Endothelial cell of umbilical vein (primary cell): ENCODE measurements around the gene C1orf122. TPM values are rescaled to one million over a fixed set of nuclear protein-coding genes. Genes with fewer than 3 reads are reported as not detected.
A peak's percentile ranks its signal among the peaks of the same experiment; 100 is the strongest.

ENCODE experiments used
- BruUV-seq: library from RNA; stranded (reverse); fragments of 400-500 nt; replicated peaks from 2 replicates; lab custom pipeline; 2021; lab: Mats Ljungman, UMichigan
- CTCF ChIA-PET: fragments of 300-600, 350-600 bp; sonication (Branson Sonifier 250); formaldehyde crosslinking; loops from one replicate; lab custom pipeline; 2021; ENCODE audit warnings: antibody characterized with exemption, inconsistent platforms; lab: Charles Lee
- POLR2A ChIA-PET: fragments of 300-600, 350-600 bp; sonication (Branson Sonifier 250); formaldehyde crosslinking; loops from one replicate; lab custom pipeline; 2021; ENCODE audit warnings: antibody characterized with exemption, inconsistent platforms; lab: Charles Lee
- DNase-seq: peaks from one replicate; pipeline ENCODE4 v3.0.0-alpha.2; 2011; ENCODE audit warnings: low read depth, low spot score
- FAIRE-seq: peaks from 2 replicates; lab custom pipeline; 2011; peaks lifted over from hg19 to GRCh38; lab: Jason Lieb, UNC
- H2AFZ ChIP-seq: 2 replicates; pipeline ENCODE4 v1.6.0; 2012; ENCODE audit warnings: low read depth, low read length, control low read depth, inconsistent platforms
- H3K27ac ChIP-seq: 2 replicates; pipeline ENCODE4 v1.5.1; 2011; ENCODE audit warnings: low read depth, mild to moderate bottlenecking, control low read depth, low read length, moderate library complexity; ENCODE audit not compliant: insufficient read depth
- H3K27me3 ChIP-seq, 2 experiments: 2 replicates each; pipeline versions ENCODE4 v1.6.0 to v1.6.1; 2011; ENCODE audit warnings: low read length in 2 of 2, mixed read lengths in 1 of 2; ENCODE audit not compliant: control insufficient read depth in 2 of 2, insufficient read depth in 2 of 2
- H3K36me3 ChIP-seq, 2 experiments: 2 replicates in 1 of 2; 3 replicates in 1 of 2; pipeline ENCODE4 v1.5.1; 2011; ENCODE audit warnings: low read length in 2 of 2, mild to moderate bottlenecking in 1 of 2, moderate library complexity in 1 of 2; ENCODE audit not compliant: control insufficient read depth in 2 of 2, insufficient read depth in 2 of 2; ENCODE audit errors: extremely low read depth in 1 of 2
- H3K4me1 ChIP-seq: 3 replicates; pipeline ENCODE4 v1.5.1; 2011; ENCODE audit warnings: mild to moderate bottlenecking, low read length; ENCODE audit not compliant: control insufficient read depth, insufficient read depth; ENCODE audit errors: extremely low read depth
- H3K4me2 ChIP-seq: 2 replicates; pipeline ENCODE4 v1.6.1; 2011; ENCODE audit warnings: low read length, control low read depth, mixed read lengths; ENCODE audit not compliant: insufficient read depth
- H3K4me3 ChIP-seq, 3 experiments: fragments of 200-600 bp in 1 of 3; sonication (generic), shearing (Covaris generic) in 1 of 3; replicated peaks in 1 of 3; 2 replicates each; pipeline ENCODE4 v1.5.1; 2011 to 2016; ENCODE audit warnings: control low read depth in 3 of 3, low read length in 3 of 3, mild to moderate bottlenecking in 2 of 3, inconsistent platforms in 1 of 3, low read depth in 1 of 3, moderate library complexity in 1 of 3; ENCODE audit not compliant: insufficient read depth in 1 of 3
- H3K79me2 ChIP-seq: 2 replicates; pipeline ENCODE4 v1.6.0; 2012; ENCODE audit warnings: low read length, inconsistent platforms; ENCODE audit not compliant: control insufficient read depth, insufficient read depth
- H3K9ac ChIP-seq: replicated peaks from 2 replicates; pipeline ENCODE3; 2011; ENCODE audit warnings: low read length, control low read depth; ENCODE audit not compliant: insufficient read depth; ENCODE audit errors: extremely low read depth
- H3K9me1 ChIP-seq: replicated peaks from 3 replicates; pipeline ENCODE4 v1.6.0; 2011; ENCODE audit warnings: mild to moderate bottlenecking, low read length; ENCODE audit not compliant: control insufficient read depth, insufficient read depth; ENCODE audit errors: extremely low read depth
- H3K9me3 ChIP-seq: replicated peaks from 2 replicates; pipeline ENCODE4 v1.5.1; 2012; ENCODE audit warnings: low read length, inconsistent platforms; ENCODE audit not compliant: control insufficient read depth, insufficient read depth
- H4K20me1 ChIP-seq: replicated peaks from 2 replicates; pipeline ENCODE3; 2011; ENCODE audit warnings: mild to moderate bottlenecking, low read length; ENCODE audit not compliant: control insufficient read depth, insufficient read depth; ENCODE audit errors: extremely low read depth
- CTCF ChIP-seq, 2 donors: IDR thresholded peaks; 1 replicate in 1 of 2; 2 replicates in 1 of 2; pipeline ENCODE4 v1.5.1; 2011; ENCODE audit warnings: low read length in 2 of 2, mild to moderate bottlenecking in 2 of 2, moderate library complexity in 2 of 2, control low read depth in 1 of 2, inconsistent platforms in 1 of 2, low read depth in 1 of 2; ENCODE audit not compliant: insufficient read depth in 1 of 2; ENCODE audit errors: extremely low read depth in 1 of 2
- EZH2 ChIP-seq: IDR thresholded peaks from 2 replicates; pipeline ENCODE4 v1.6.1; 2012; ENCODE audit warnings: borderline replicate concordance, low read depth, mild to moderate bottlenecking, moderate library complexity, low read length, inconsistent platforms; ENCODE audit not compliant: severe bottlenecking
- FOS ChIP-seq: IDR thresholded peaks from 2 replicates; pipeline ENCODE4 v1.6.1; 2011; ENCODE audit warnings: mild to moderate bottlenecking, low read length, moderate library complexity, borderline replicate concordance; ENCODE audit not compliant: insufficient read depth
- GATA2 ChIP-seq: IDR thresholded peaks from 2 replicates; pipeline ENCODE4 v1.7.0; 2011; ENCODE audit warnings: low read depth, mild to moderate bottlenecking, moderate library complexity, mixed read lengths, low read length; ENCODE audit not compliant: insufficient read length, insufficient read depth
- JUN ChIP-seq: IDR thresholded peaks from 2 replicates; pipeline ENCODE4 v1.6.1; 2011; ENCODE audit warnings: borderline replicate concordance, low read depth; ENCODE audit not compliant: insufficient read length, insufficient read depth
- MAX ChIP-seq: IDR thresholded peaks from 2 replicates; pipeline ENCODE4 v1.6.1; 2011; ENCODE audit not compliant: insufficient read depth, insufficient read length
- MYC ChIP-seq: IDR thresholded peaks from one replicate; pipeline ENCODE4 v1.6.1; 2011; ENCODE audit warnings: mild to moderate bottlenecking, low read depth, low read length
- POLR2A ChIP-seq: IDR thresholded peaks from 2 replicates; pipeline ENCODE4 v1.6.1; 2012; ENCODE audit warnings: low read depth, mild to moderate bottlenecking, control low read depth, low read length
- POLR2AphosphoS5 ChIP-seq: IDR thresholded peaks from 2 replicates; pipeline ENCODE4 v1.6.1; 2012; ENCODE audit warnings: low read depth, mild to moderate bottlenecking, control low read depth, low read length, moderate library complexity; ENCODE audit not compliant: insufficient read depth
- dilution Hi-C: fragments of 300-500 bp; cut with MboI; formaldehyde crosslinking; loops from one replicate; pipeline ENCODE4 v1.15.0; 2019; ENCODE audit warnings: low sequenced_read_pairs; ENCODE audit not compliant: extremely low pct_ligation_motif_present
- intact Hi-C: fragments of 100-400 bp; cut with micrococcal nuclease; formaldehyde crosslinking; loops from one replicate; pipeline ENCODE4 v1.10.0; 2022
- polyA plus RNA-seq, 4 experiments: library from polyadenylated mRNA; depleted of rRNA in 3 of 4; stranded (reverse) in 3 of 4; unstranded in 1 of 4; fragments of >200 nt; gene quantifications; 2 replicates each; pipeline versions ENCODE4 v1.2.1 to v1.2.3, GENCODE V29; 2011 to 2012; ENCODE audit warnings: missing spikeins in 1 of 4
- total RNA-seq: library from RNA; stranded (reverse); gene quantifications from 2 replicates; pipeline ENCODE4 v1.2.3, GENCODE V29; 2021

The C1orf122 gene
- total and polyA plus RNA-seq, 2 donors (not counting 3 experiments of a cell fraction or from before 2014, with no cell fraction given) = 32.8 to 38.8 TPM

- peak; percentile 83 for FAIRE-seq
- H3K4me1 ChIP-seq = peaks cover 13% of the 10 kb centered on the region
- peak; percentile 59 for DNase-seq
- peak overlapping the region; percentile 91 for H3K27ac ChIP-seq
- H3K27me3 ChIP-seq = no peaks in the 10 kb centered on the region
- H3K36me3 ChIP-seq = peaks cover 12 to 23% of the 10 kb centered on the region in 2 experiments
- peaks cover 23% of the 10 kb centered on the region for H3K79me2 ChIP-seq
- CTCF ChIA-PET = interaction anchor here (0.7 to 3.3 kb wide), 6 partner anchors 8 to 242 kb away, joined by 3 to 32 read pairs (median 3); partner anchors contain the start of gene MTF1
- H3K4me2 ChIP-seq = peak overlapping the region; percentile 70
- dilution Hi-C loops (no loop called here), intact Hi-C loops (loop anchor here (1.0 to 5.0 kb wide), 7 partner anchors 51 to 336 kb away; partner anchors contain the start of genes CDCA8, DNALI1, INPP5B and MTF1)
- peak overlapping the region; percentile 28 for H2AFZ ChIP-seq
- peak overlapping the region; percentile 46 to 93 (median 64) for H3K4me3 ChIP-seq
- H3K9me3 ChIP-seq = no peaks in the 10 kb centered on the region
- H4K20me1 ChIP-seq = peaks cover 4% of the 10 kb centered on the region
- peak overlapping the region; percentile 91 for H3K9ac ChIP-seq
- H3K9me1 ChIP-seq = no peaks in the 10 kb centered on the region
- TSS peak; percentile 73 for BruUV-seq
- no peak for TF ChIP-seq POLR2A
- TF ChIP-seq FOS = no peak
- TF ChIP-seq POLR2AphosphoS5 = no peak
- TF ChIP-seq MAX = no peak
- no peak for TF ChIP-seq MYC
- no peak for TF ChIP-seq EZH2
- TF ChIP-seq JUN = no peak
- TF ChIP-seq CTCF (IDR thresholded peaks at IDR 0.05; ENCODE audit: extremely low read depth in 1 of 2, insufficient read depth in 1 of 2, low read depth in 1 of 2, low read length in 2 of 2) = no peak
- TF ChIP-seq GATA2 = no peak
- POLR2A ChIA-PET = interaction anchor here (0.7 to 2.6 kb wide), 3 partner anchors 12 to 95 kb away, joined by 3 to 10 read pairs (median 3); partner anchors contain the start of gene MTF1
Observed at GRCh38 chr1:37808369-37809319, 1.1 kb downstream of the C1orf122 start.
